ENCODE measurements around the gene NT5DC4. TPM values are rescaled to one million over a fixed set of nuclear protein-coding genes. Genes with fewer than 3 reads are reported as not detected.

NT5DC4 gene
- total RNA-seq, 6 experiments from 2014 or later: not detected

DNA sequence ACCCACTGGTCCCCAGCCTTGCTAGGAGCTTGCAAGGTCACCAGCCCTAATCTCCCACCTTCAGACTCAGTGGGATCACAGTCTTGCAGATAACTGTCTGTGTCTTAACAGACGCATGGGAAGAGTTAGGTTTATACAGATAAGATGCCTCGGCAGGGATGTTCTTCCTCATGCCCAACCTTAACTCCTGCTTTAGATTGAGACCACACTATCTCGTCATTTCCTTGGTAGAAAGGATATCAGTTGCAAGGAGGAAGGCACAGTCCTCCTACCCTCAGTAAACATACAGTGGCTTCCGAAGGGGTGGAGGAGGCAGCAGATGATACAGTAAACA is 7.2 kb downstream of the NT5DC4 start:
- Mint-ChIP-seq H3K4me1 (ENCODE audit: low read depth) (peaks cover 16% of the 10 kb centered on the region; the same call in 1 of the 2 replicates), H3K9me3 (no peaks in the 10 kb centered on the region), H3K4me3 (no peak overlapping the region), H3K27ac (no peak overlapping the region), H3K27me3 (ENCODE audit: insufficient read depth) (no peaks in the 10 kb centered on the region; the same call in 1 of the 2 replicates), H3K36me3 (ENCODE audit: low read depth) (no peaks in the 10 kb centered on the region)
- TF ChIP-seq, protein P1, sequence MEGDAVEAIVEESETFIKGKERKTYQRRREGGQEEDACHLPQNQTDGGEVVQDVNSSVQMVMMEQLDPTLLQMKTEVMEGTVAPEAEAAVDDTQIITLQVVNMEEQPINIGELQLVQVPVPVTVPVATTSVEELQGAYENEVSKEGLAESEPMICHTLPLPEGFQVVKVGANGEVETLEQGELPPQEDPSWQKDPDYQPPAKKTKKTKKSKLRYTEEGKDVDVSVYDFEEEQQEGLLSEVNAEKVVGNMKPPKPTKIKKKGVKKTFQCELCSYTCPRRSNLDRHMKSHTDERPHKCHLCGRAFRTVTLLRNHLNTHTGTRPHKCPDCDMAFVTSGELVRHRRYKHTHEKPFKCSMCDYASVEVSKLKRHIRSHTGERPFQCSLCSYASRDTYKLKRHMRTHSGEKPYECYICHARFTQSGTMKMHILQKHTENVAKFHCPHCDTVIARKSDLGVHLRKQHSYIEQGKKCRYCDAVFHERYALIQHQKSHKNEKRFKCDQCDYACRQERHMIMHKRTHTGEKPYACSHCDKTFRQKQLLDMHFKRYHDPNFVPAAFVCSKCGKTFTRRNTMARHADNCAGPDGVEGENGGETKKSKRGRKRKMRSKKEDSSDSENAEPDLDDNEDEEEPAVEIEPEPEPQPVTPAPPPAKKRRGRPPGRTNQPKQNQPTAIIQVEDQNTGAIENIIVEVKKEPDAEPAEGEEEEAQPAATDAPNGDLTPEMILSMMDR (IDR thresholded peaks at IDR 0.05): no peak
- DNase-seq: no peak

DNA sequence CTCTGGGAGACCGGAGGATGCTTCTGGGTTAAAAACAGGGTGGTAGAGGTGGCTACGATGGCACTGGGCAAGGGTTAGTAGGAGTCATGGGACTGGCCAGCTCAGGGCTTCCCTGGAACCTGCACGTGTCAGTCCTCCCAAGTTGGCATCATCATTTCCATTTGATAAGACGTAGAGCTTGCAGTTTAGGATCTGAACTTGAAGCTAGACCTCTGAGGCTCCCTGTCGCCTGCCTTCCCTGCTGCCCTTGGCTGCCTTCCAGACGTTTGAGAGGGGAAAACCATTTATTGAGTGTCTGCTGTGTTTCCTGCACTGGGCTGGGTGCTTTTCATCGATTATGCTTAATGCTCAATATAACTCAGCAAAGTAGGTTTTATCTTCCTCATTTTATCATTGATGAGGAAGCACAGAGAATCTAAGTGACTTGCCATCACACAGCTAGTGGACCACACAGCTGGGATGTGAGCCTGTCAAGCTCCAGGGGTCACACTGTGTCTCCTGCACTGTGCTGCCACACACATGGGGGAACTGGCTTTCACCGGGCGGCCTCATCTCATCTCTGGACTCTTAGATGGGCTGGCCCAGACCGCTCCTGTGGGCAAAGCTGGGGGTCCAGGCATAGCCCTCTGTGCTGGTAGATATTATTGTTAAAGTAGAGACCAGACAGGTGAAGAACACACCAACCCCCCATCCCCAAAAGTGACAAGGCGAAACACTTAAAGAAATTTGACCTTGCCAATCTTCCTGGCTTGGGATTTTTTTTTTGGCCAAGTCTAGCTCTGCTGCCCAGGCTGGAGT is 7.8 kb downstream of the NT5DC4 start:
- Mint-ChIP-seq H3K36me3 (ENCODE audit: low read depth) (no peaks in the 10 kb centered on the region), H3K27ac (no peak overlapping the region), H3K9me3 (no peaks in the 10 kb centered on the region), H3K4me3 (no peak overlapping the region), H3K27me3 (ENCODE audit: insufficient read depth) (no peaks in the 10 kb centered on the region; the same call in 1 of the 2 replicates), H3K4me1 (ENCODE audit: low read depth) (peaks cover 16% of the 10 kb centered on the region; the same call in 1 of the 2 replicates)
- TF ChIP-seq, protein P1 (IDR thresholded peaks at IDR 0.05): no peak
- DNase-seq: no peak

- no peak for DNase-seq
- Mint-ChIP-seq H3K4me3 (no peak overlapping the region), H3K4me1 (ENCODE audit: low read depth) (peaks cover 16% of the 10 kb centered on the region; the same call in 1 of the 2 replicates), H3K27me3 (ENCODE audit: insufficient read depth) (no peaks in the 10 kb centered on the region; the same call in 1 of the 2 replicates), H3K36me3 (ENCODE audit: low read depth) (no peaks in the 10 kb centered on the region), H3K9me3 (no peaks in the 10 kb centered on the region), H3K27ac (no peak overlapping the region)
- TF ChIP-seq, protein P1 (IDR thresholded peaks at IDR 0.05): no peak
These were observed 9.4 kb downstream of the NT5DC4 start for GRCh38 chr2:112730216-112730615.

GRCh38 chr2:112730791-112731190 is 10.0 kb downstream of the NT5DC4 start:
- Mint-ChIP-seq H3K4me3 (no peak overlapping the region), H3K27me3 (ENCODE audit: insufficient read depth) (no peaks in the 10 kb centered on the region; the same call in 1 of the 2 replicates), H3K4me1 (ENCODE audit: low read depth) (peaks cover 16% of the 10 kb centered on the region; the same call in 1 of the 2 replicates), H3K27ac (no peak overlapping the region), H3K9me3 (no peaks in the 10 kb centered on the region), H3K36me3 (ENCODE audit: low read depth) (no peaks in the 10 kb centered on the region)
- no peak for DNase-seq
- TF ChIP-seq, protein P1 (IDR thresholded peaks at IDR 0.05): no peak

DNA sequence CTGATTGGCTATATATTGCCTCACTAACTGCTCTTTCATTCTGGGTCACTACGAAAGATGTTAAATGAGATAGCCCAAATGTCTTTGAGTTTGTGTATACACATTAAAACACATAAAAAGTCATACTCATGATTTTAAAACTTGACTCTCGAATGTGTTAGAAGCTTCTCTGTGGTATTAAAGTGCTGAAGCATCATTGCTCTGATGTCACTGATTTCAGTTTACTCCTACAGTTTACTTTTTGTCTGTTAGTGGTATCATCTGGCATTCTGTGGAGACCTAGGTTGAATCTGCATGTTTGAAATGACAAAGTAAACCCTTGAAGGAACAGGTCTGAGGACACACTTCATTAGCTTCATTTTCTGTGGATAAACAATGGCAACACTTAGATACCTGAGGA is 10.7 kb downstream of the NT5DC4 start:
- Mint-ChIP-seq H3K27ac (no peak overlapping the region), H3K36me3 (ENCODE audit: low read depth) (peaks cover 2% of the 10 kb centered on the region)

More for the DNA sequence above, 10.7 kb downstream of the NT5DC4 start:
- Mint-ChIP-seq H3K27me3 (ENCODE audit: insufficient read depth) (no peaks in the 10 kb centered on the region; the same call in 1 of the 2 replicates), H3K4me1 (ENCODE audit: low read depth) (peaks cover 14% of the 10 kb centered on the region), H3K4me3 (no peak overlapping the region), H3K9me3 (no peaks in the 10 kb centered on the region)
- no peak for DNase-seq
- TF ChIP-seq, protein P1 (IDR thresholded peaks at IDR 0.05): no peak
